Measurements from ENCODE around the gene CCDC74A.
"Not testable (repeated sequence)": the region's sequence is repeated elsewhere in the genome, so short reads cannot be mapped to it uniquely, and the experiment has no call there.

- TF ChIP-seq CTCF (IDR thresholded peaks at IDR 0.05; ENCODE audit: low read depth, low read length, poor library complexity, severe bottlenecking); EZH2phosphoT487 (IDR thresholded peaks at IDR 0.05; ENCODE audit: borderline replicate concordance, low read length): not testable (repeated sequence)
Observed at GRCh38 chr2:131495506-131495905, 32.2 kb upstream of the CCDC74A start.

Measured in DOHH2 (cell line).